GM12874 (cell line): ENCODE data around the gene WNT5A.

ENCODE experiments used
- TF ChIP-seq, protein P1 (sequence below): IDR thresholded peaks from 2 replicates; pipeline ENCODE4 v1.5.1; 2011; ENCODE audit warnings: low read depth, mild to moderate bottlenecking, control low read depth, low read length, moderate library complexity; ENCODE audit not compliant: insufficient read depth

WNT5A gene

GRCh38 chr3:55484191-55484689 is 2.9 kb downstream of the WNT5A start:
- TF ChIP-seq, protein P1, sequence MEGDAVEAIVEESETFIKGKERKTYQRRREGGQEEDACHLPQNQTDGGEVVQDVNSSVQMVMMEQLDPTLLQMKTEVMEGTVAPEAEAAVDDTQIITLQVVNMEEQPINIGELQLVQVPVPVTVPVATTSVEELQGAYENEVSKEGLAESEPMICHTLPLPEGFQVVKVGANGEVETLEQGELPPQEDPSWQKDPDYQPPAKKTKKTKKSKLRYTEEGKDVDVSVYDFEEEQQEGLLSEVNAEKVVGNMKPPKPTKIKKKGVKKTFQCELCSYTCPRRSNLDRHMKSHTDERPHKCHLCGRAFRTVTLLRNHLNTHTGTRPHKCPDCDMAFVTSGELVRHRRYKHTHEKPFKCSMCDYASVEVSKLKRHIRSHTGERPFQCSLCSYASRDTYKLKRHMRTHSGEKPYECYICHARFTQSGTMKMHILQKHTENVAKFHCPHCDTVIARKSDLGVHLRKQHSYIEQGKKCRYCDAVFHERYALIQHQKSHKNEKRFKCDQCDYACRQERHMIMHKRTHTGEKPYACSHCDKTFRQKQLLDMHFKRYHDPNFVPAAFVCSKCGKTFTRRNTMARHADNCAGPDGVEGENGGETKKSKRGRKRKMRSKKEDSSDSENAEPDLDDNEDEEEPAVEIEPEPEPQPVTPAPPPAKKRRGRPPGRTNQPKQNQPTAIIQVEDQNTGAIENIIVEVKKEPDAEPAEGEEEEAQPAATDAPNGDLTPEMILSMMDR = no peak

- TF ChIP-seq, protein P1 = no peak
Observed at GRCh38 chr3:55483196-55484095, 3.7 kb downstream of the WNT5A start.

GRCh38 chr3:55482496-55483195 is 4.5 kb downstream of the WNT5A start:
- TF ChIP-seq, protein P1 = no peak

DNA sequence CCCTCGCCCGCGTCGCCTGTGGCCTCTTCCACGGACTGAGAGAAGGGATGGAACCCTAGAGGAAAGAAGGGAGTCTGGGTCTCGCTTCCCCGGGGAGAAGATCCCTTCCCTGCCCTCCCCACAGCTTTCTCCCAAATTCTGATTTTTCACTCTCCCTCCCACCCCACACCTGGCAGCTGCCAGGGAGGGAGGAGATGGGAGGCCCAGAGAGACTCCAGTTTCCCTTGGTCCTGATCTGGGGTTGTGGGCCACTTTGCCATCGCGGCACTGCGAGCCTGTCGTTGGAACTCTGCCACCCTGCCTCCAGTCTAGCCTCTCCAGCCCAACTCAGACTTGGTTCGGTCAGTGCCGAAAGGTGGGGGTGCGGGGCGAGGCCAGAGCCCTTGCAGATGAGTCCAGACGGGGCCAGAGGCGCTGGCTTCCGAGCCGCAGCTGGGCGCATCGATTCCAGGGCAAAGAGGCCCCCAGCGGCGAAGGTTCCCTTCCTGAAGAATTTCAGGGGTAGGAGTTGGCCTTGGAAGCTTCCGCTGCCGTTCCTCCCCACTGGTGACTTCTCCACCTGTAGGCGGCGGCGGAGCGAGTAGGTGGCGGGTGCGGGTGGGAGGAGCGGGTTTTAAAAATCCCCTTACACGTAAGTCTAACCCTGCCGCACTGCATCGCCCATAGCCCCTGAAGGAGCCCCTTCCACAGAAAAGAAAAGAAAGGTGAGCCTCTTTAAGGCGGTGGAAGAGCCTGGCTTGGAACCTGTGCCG is 5.2 kb downstream of the WNT5A start:
- TF ChIP-seq, protein P1 = no peak

- TF ChIP-seq, protein P1 = no peak
Observed at GRCh38 chr3:55480911-55481743, 6.0 kb downstream of the WNT5A start.

GRCh38 chr3:55477306-55478303 is 9.5 kb downstream of the WNT5A start:
- TF ChIP-seq, protein P1 = no peak
